ENCODE results near the gene MXD3.
A peak's percentile ranks its signal among the peaks of the same experiment; 100 is the strongest.
"Not testable (repeated sequence)": the region's sequence is repeated elsewhere in the genome, so short reads cannot be mapped to it uniquely, and the experiment has no call there.

MXD3 gene

GRCh38 chr5:177314376-177315342 lies 3.0 kb upstream of the MXD3 start:
- ATAC-seq, result no peak
- Mint-ChIP-seq H3K27ac (no peak overlapping the region), H3K4me3 (peak overlapping the region in 1 of 2 donors; percentile 24), H3K27me3 (no peaks in the 10 kb centered on the region), H3K9me3 (no peaks in the 10 kb centered on the region), H3K4me1 (peaks cover 60% of the 10 kb centered on the region)
- DNase-seq, result no peak

DNA sequence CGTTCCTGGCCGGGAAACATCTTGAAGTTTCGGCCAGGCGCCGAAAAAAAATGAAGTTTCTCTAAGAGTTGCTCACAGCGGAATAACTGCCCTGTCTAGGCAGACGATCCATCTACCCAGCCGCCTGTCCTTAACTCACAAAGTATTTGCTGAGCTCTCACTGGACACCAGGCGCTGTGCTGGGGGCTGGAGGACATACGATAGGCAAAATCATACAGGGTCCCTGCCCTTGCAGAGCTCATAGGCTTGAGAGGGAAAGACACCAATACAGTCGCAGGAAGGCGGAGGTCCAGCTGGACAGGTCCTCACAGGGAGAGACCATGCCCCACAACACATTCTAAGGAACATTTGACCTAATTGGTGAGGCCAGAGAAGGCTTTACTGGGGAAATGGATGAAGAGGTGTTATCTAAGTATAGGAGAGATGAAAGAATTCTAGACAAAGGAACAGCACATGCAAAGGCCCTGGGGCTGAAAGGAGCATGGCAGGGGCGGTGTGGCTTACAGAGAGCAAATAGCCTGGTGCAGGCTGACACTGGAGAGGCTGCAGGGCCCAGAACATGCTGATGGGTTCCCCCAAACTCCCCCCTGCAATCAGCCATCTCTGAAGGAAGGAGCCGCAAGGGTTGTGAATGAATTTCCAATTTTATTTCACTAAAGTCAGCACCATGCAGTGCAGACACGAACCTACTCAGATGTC lies 2.0 kb upstream of the MXD3 start:
- H3K27me3 Mint-ChIP-seq, result no peaks in the 10 kb centered on the region
- no peak for DNase-seq

DNA sequence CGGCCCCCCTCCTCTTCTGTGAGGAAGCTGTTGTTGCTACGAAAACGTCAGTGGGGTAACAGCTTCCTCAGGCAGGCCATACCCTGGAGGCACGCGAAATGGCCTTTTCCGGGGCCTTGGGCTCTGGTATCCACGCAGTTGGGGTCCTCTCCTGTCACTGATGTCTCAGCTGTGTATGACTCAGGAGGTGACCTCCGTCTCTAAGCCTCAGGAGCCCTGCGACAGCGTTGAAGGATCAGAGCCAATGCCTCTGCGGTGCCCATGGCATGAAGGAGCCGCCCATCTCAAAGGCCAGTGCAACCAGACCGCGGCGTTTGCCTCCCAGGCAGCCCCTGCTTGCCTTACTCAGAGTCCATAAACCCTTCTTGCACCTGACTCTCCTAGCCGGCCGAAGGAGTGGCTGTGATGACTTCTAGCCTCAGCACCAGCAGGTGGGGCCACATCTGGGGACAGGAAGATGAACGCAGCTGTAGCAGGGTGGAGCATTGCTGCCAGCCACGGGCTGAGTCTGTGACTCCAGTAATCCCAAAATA lies 1.0 kb upstream of the MXD3 start:
- H3K27ac Mint-ChIP-seq, result peak overlapping the region; percentile 93 to 98
- peak; percentile 56 to 64 for DNase-seq
- H3K4me3 Mint-ChIP-seq, result peak overlapping the region; percentile 83 to 88
- H3K4me1 Mint-ChIP-seq, result peaks cover 55% of the 10 kb centered on the region
- peak; percentile 53 for ATAC-seq
- H3K9me3 Mint-ChIP-seq, result no peaks in the 10 kb centered on the region
- no peaks in the 10 kb centered on the region for H3K27me3 Mint-ChIP-seq

More for the DNA sequence above, 2.0 kb upstream of the MXD3 start:
- ATAC-seq, result no peak
- H3K4me1 Mint-ChIP-seq, result peaks cover 63% of the 10 kb centered on the region
- peak overlapping the region; percentile 59 to 83 for H3K4me3 Mint-ChIP-seq
- H3K27ac Mint-ChIP-seq, result no peak overlapping the region
- no peaks in the 10 kb centered on the region for H3K9me3 Mint-ChIP-seq

DNA sequence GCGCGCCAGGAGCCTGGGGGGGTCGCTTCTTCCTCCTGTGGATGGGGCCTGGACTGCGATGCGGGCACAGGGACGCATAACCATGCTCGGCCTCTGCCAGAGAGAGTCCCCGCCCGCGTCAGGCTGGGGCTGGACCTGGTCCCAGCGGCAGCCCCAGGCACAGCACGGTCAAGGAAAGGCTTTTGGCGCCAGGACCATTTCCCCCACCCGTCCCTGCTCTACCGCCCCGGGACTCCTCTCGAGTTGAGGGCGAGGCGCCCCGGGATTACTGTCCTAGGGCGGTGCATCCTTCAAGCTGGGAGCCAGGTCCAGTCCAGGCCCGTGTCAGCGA lies 341 bp downstream of the MXD3 start:
- peaks cover 63% of the 10 kb centered on the region for H3K4me1 Mint-ChIP-seq
- no peaks in the 10 kb centered on the region for H3K9me3 Mint-ChIP-seq
- no peaks in the 10 kb centered on the region for H3K27me3 Mint-ChIP-seq
- ATAC-seq (no peak), DNase-seq (no peak)
- peak overlapping the region; percentile 78 to 98 for H3K27ac Mint-ChIP-seq
- peak overlapping the region; percentile 83 to 88 for H3K4me3 Mint-ChIP-seq

- Mint-ChIP-seq H3K9me3 (no peaks in the 10 kb centered on the region), H3K4me3 (peak overlapping the region; percentile 83 to 88), H3K4me1 (peaks cover 68% of the 10 kb centered on the region), H3K27me3 (no peaks in the 10 kb centered on the region), H3K27ac (peak overlapping the region; percentile 73 to 95)
- DNase-seq (no peak), ATAC-seq (no peak)
These were observed 824 bp downstream of the MXD3 start for GRCh38 chr5:177310757-177311391.

DNA sequence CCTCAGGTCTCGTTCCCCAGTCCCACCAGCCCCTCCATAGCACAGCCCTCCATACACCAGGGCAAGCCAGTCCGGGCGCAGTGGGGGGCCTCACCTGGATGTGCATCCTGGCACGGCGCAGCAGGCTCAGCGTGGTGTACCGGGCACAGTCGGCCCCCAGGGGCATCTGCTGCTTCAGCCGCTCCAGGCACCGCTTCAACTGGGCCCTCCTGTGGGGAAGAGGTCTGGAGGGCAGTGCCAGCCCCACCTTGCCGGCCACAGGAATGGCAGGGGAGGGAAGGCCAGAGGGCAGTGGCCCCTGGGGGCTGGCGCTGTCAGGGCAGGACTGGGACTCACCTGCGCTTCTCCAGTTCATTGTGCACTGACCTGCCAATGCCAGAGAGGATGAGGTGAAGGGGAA lies 1.4 kb downstream of the MXD3 start:
- no peak for ATAC-seq
- H3K4me1 Mint-ChIP-seq, result peaks cover 73% of the 10 kb centered on the region
- H3K4me3 Mint-ChIP-seq, result peak overlapping the region; percentile 83 to 88
- H3K27me3 Mint-ChIP-seq, result no peaks in the 10 kb centered on the region
- H3K9me3 Mint-ChIP-seq, result no peaks in the 10 kb centered on the region
- no peak for DNase-seq
- H3K27ac Mint-ChIP-seq, result no peak overlapping the region

- Mint-ChIP-seq H3K4me1 (peaks cover 76% of the 10 kb centered on the region), H3K4me3 (peak overlapping the region; percentile 63 to 83), H3K27ac (peak overlapping the region in 1 of 2 donors; percentile 27), H3K9me3 (no peaks in the 10 kb centered on the region), H3K27me3 (no peaks in the 10 kb centered on the region)
- DNase-seq, result peak; percentile 75 to 79
- ATAC-seq, result no peak
These were observed 2.1 kb downstream of the MXD3 start for GRCh38 chr5:177309351-177310191.

GRCh38 chr5:177308740-177309139 lies 3.0 kb downstream of the MXD3 start:
- DNase-seq (no peak), ATAC-seq (no peak)
- Mint-ChIP-seq H3K27me3 (no peaks in the 10 kb centered on the region), H3K9me3 (no peaks in the 10 kb centered on the region), H3K4me3 (no peak overlapping the region), H3K4me1 (peaks cover 78% of the 10 kb centered on the region), H3K27ac (no peak overlapping the region)

- DNase-seq (no peak), ATAC-seq (no peak)
- H3K27me3 Mint-ChIP-seq, result no peaks in the 10 kb centered on the region
- no peak overlapping the region for H3K27ac Mint-ChIP-seq
- no peak overlapping the region for H3K4me3 Mint-ChIP-seq
- H3K4me1 Mint-ChIP-seq, result peaks cover 68% of the 10 kb centered on the region
- no peaks in the 10 kb centered on the region for H3K9me3 Mint-ChIP-seq
These were observed 3.9 kb downstream of the MXD3 start for GRCh38 chr5:177307544-177308363.

DNA sequence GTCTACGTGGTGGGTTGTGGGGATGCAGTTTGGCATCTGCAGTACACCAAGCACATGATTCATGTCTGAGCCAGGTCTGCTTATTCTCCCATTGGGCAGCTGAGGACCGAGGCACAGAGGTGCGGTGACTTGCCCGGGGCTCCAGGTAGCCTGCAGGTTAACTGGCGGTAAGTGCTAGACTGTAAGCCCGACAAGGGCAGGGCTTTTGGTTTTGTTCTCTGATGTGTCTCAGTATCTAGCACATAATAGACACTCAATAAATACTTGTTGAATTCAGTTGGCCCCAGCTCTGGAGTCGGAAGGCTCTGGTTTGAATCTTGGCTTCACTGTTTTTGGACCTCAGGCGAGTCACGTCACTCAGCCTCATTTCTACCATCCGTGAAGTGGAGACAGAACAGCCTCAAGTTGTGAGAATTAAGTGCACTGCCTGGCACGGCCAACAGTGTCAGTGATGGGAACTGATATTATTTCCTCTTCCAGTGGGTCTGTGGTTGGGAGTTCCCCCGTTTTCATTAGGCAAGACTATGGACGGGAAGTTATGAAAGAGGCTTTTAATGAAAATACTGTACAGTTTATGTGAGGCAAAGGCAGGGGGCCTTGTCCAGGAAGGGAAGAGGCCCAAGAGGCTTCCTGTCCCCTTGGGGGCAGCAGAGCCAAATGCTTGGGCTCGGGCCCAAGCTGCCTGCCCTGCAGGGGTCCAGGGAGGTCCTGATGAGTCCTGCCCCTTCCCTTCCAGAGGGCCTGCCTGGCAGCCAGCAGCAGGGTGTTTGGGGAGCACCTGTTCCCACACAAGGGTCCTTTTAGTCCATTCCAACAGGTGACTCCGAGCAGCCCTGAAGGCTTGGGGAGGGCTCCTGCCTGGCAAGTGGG lies 4.8 kb downstream of the MXD3 start:
- H3K9me3 Mint-ChIP-seq, result no peaks in the 10 kb centered on the region
- H3K27me3 Mint-ChIP-seq, result no peaks in the 10 kb centered on the region
- peak overlapping the region in 1 of 2 donors; percentile 12 for H3K27ac Mint-ChIP-seq
- ATAC-seq (no peak), DNase-seq (no peak)
- H3K4me1 Mint-ChIP-seq, result peaks cover 73% of the 10 kb centered on the region
- peak overlapping the region in 1 of 2 donors; percentile 17 for H3K4me3 Mint-ChIP-seq

DNA sequence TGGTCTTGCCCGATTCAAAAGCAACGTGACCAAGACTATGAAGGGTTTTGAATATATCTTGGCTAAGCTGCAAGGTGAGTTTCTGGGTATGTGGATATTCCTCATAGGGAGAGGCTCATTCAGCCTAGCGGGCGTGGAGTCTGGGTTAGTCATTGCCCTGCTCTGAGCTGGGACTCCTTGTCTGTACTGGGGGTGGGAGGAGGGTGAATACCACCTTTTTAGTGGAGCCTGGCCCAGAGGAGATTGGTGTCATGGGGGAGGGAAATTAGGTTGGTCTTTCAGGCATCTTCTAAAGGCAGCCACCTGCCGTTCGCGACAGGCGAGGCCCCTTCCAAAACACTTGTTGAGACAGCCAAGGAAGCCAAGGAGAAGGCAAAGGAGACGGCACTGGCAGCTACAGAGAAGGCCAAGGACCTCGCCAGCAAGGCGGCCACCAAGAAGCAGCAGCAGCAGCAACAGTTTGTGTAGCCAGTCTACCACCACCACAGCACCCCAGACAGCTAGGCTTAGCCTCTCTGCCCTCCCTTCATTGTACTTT lies 5.5 kb downstream of the MXD3 start:
- Mint-ChIP-seq H3K4me1 (peaks cover 74% of the 10 kb centered on the region), H3K4me3 (peak overlapping the region in 1 of 2 donors; percentile 38), H3K27ac (peak overlapping the region in 1 of 2 donors; percentile 27)
- not testable (repeated sequence) for H3K9me3 Mint-ChIP-seq, ATAC-seq, DNase-seq, H3K27me3 Mint-ChIP-seq

GRCh38 chr5:177304392-177305119 lies 7.1 kb downstream of the MXD3 start:
- Mint-ChIP-seq H3K9me3 (no peaks in the 10 kb centered on the region), H3K27me3 (no peaks in the 10 kb centered on the region), H3K4me3 (peak overlapping the region; percentile 88 to 90), H3K27ac (peak overlapping the region; percentile 80 to 92), H3K4me1 (peaks cover 75% of the 10 kb centered on the region)
- DNase-seq (peak in 1 of 2 donors; percentile 36), ATAC-seq (no peak)

All from stimulated activated naive CD8-positive, alpha-beta T cell treated with anti-CD3 and anti-CD28 coated beads, Interleukin-15, amount 100 ng/mL, for 72 hours (primary cell).